Measurements from ENCODE around the gene MRPS6.

DNA sequence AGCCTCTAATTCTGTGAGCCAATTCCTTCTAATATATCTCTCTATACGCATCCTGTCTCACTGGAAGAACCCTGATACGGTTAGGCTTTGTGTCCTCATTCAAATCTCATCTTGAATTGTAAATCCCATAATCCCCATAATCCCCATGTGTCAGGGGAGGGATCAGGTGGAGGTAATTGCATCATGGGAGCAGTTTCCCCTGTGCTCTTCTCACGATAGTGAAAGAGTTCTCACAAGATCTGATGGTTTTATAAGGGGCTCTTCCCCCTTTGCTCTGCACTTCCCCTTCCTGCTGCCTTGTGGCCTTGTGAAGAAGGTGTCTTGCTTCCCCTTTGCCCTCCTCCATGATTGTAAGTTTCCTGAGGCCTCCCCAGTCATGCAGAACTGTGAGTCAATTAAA lies 116.1 kb downstream of the MRPS6 start:
- TF ChIP-seq, protein P1, sequence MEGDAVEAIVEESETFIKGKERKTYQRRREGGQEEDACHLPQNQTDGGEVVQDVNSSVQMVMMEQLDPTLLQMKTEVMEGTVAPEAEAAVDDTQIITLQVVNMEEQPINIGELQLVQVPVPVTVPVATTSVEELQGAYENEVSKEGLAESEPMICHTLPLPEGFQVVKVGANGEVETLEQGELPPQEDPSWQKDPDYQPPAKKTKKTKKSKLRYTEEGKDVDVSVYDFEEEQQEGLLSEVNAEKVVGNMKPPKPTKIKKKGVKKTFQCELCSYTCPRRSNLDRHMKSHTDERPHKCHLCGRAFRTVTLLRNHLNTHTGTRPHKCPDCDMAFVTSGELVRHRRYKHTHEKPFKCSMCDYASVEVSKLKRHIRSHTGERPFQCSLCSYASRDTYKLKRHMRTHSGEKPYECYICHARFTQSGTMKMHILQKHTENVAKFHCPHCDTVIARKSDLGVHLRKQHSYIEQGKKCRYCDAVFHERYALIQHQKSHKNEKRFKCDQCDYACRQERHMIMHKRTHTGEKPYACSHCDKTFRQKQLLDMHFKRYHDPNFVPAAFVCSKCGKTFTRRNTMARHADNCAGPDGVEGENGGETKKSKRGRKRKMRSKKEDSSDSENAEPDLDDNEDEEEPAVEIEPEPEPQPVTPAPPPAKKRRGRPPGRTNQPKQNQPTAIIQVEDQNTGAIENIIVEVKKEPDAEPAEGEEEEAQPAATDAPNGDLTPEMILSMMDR (conservative IDR thresholded peaks at IDR 0.05; ENCODE audit: low read depth, low read length): no peak
- TF ChIP-seq EZH2phosphoT487 (IDR thresholded peaks at IDR 0.05; ENCODE audit: borderline replicate concordance, low read length) (no peak), EZH2 (IDR thresholded peaks at IDR 0.05; ENCODE audit: low read length, unreplicated experiment) (no peak)

Measured in PC-3 (cell line).